Thoracic aorta (tissue), 2 donors: ENCODE measurements around the gene DNAH12. TPM values are rescaled to one million over a fixed set of nuclear protein-coding genes. Genes with fewer than 3 reads are reported as not detected.

Experiments
- ATAC-seq: fragments of 150-250 bp; one replicate; pipeline ENCODE4 v1.8.0; 2017; ENCODE audit warnings: low read depth; ENCODE audit not compliant: insufficient number of reproducible peaks, low FRiP score
- DNase-seq: peaks from one replicate; pipeline ENCODE4 v3.0.0-alpha.2; 2020; ENCODE audit warnings: low spot score
- H3K27ac ChIP-seq, 2 donors: fragments of 200-600 bp; sonication (generic); 1 replicate in 1 of 2; 2 replicates in 1 of 2; pipeline ENCODE4 v1.5.1; 2016; ENCODE audit warnings: mild to moderate bottlenecking in 2 of 2, moderate library complexity in 2 of 2
- H3K27me3 ChIP-seq: fragments of 200-600 bp; sonication (generic); replicated peaks from 2 replicates; pipeline ENCODE4 v1.6.0; 2016; ENCODE audit warnings: mild to moderate bottlenecking; ENCODE audit not compliant: insufficient read depth
- H3K36me3 ChIP-seq: fragments of 200-600 bp; sonication (generic); one replicate; pipeline ENCODE4 v1.5.1; 2016
- H3K4me1 ChIP-seq, 2 donors: fragments of 200-600 bp; sonication (generic); 1 replicate in 1 of 2; 2 replicates in 1 of 2; pipeline versions ENCODE4 v1.5.1 to v1.6.0; 2016; ENCODE audit warnings: low read depth in 2 of 2, mild to moderate bottlenecking in 1 of 2; ENCODE audit not compliant: control insufficient read depth in 1 of 2
- H3K4me3 ChIP-seq: fragments of 200-600 bp; sonication (generic); 2 replicates; pipeline ENCODE4 v1.5.1; 2016; ENCODE audit warnings: mild to moderate bottlenecking
- H3K9me3 ChIP-seq: fragments of 200-600 bp; sonication (generic); 2 replicates; pipeline ENCODE4 v1.5.1; 2016
- total RNA-seq, 2 donors: library from RNA; depleted of rRNA; stranded (reverse); fragments of >200 nt; gene quantifications; one replicate each; pipeline versions ENCODE4 v1.1.0 to v1.2.3, GENCODE V29; 2016
- TF ChIP-seq, protein P1 (sequence below): fragments of 200-600 bp; sonication (generic); IDR thresholded peaks from one replicate; pipeline ENCODE4 v1.5.1; 2019; ENCODE audit warnings: antibody characterized with exemption

Gene DNAH12
- total RNA-seq, 2 donors from 2014 or later: 0.14 to 0.95 TPM

GRCh38 chr3:57402675-57403074, 141.5 kb downstream of the DNAH12 start:
- DNase-seq (no peak), ATAC-seq (no peak)
- Histone ChIP-seq H3K27me3 (no peaks in the 10 kb centered on the region), H3K9me3 (no peaks in the 10 kb centered on the region), H3K4me3 (no peak overlapping the region), H3K27ac (no peak overlapping the region), H3K36me3 (no peaks in the 10 kb centered on the region), H3K4me1 (no peaks in the 10 kb centered on the region)
- TF ChIP-seq, protein P1, sequence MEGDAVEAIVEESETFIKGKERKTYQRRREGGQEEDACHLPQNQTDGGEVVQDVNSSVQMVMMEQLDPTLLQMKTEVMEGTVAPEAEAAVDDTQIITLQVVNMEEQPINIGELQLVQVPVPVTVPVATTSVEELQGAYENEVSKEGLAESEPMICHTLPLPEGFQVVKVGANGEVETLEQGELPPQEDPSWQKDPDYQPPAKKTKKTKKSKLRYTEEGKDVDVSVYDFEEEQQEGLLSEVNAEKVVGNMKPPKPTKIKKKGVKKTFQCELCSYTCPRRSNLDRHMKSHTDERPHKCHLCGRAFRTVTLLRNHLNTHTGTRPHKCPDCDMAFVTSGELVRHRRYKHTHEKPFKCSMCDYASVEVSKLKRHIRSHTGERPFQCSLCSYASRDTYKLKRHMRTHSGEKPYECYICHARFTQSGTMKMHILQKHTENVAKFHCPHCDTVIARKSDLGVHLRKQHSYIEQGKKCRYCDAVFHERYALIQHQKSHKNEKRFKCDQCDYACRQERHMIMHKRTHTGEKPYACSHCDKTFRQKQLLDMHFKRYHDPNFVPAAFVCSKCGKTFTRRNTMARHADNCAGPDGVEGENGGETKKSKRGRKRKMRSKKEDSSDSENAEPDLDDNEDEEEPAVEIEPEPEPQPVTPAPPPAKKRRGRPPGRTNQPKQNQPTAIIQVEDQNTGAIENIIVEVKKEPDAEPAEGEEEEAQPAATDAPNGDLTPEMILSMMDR: no peak

DNA sequence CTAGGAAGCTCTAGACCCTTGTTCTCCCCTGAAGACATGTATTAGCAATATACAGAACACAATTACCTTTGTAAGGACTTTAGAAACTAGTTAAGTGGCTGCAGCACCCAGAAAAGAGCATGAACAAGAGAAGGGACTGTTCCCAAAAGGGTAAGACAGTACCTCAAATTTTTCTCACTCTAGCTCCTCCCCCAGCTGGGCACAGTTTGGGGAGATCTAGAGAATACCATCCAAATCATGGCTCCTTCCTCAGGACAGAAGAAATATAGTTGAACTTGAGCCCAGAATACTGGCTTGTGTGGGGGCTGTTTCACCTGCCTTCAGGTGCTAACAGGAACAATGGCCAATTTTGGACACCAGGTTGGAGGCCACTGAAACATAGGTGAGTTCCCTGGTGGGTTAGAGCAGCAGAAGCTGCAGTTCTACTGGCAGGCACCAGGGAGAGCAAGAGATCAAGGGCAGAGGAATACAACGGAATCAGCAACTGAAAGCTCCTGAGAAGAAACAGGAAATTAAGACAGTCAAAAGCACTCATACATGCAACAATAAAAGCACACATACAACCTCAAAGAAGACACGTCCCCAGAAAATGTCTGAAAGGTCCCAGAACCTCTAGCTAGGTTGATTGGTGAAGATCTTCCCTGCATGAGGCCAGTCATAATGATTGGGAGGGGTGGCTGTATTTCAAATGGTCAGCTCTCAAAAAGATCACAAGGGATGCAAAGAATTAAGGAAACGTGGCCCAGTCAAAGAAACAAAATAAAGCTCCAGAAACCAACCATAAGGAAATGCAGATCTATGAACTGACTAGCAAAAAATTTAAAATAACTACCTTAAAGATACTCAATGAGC, 146.7 kb downstream of the DNAH12 start:
- H3K27ac ChIP-seq: no peak overlapping the region
- H3K27me3 ChIP-seq: no peaks in the 10 kb centered on the region
- TF ChIP-seq, protein P1: peak; percentile 43
- H3K4me1 ChIP-seq: no peaks in the 10 kb centered on the region
- DNase-seq (no peak), ATAC-seq (no peak)
- no peaks in the 10 kb centered on the region for H3K36me3 ChIP-seq
- no peaks in the 10 kb centered on the region for H3K9me3 ChIP-seq
- no peak overlapping the region for H3K4me3 ChIP-seq

- H3K4me3 ChIP-seq: no peak overlapping the region
- no peak overlapping the region for H3K27ac ChIP-seq
- DNase-seq: no peak
- H3K4me1 ChIP-seq: no peaks in the 10 kb centered on the region
- TF ChIP-seq, protein P1: no peak
- no peaks in the 10 kb centered on the region for H3K9me3 ChIP-seq
- no peak for ATAC-seq
- no peaks in the 10 kb centered on the region for H3K27me3 ChIP-seq
- no peaks in the 10 kb centered on the region for H3K36me3 ChIP-seq
Observed at GRCh38 chr3:57393977-57394376, 150.2 kb downstream of the DNAH12 start.

DNA sequence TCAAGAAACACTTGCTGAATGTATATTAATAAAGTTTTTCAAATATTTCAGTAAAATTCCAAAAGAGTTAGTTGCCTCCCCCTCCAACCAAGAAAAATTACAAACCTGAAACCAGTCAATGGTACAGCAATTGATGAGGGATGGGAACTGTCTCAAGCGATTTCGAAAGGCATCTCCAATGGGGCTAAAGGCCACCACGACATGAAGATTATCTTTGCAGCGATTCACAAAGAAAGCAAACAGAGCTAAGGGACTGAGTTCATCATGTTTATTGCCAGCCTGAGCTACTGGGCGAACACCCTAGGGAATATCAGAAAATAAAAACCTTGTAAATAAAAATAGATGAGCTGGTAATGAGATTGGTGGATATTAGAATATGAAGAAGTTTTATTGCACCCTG, 152.4 kb downstream of the DNAH12 start:
- no peaks in the 10 kb centered on the region for H3K9me3 ChIP-seq
- no peak for ATAC-seq

GRCh38 chr3:57389271-57389670, 154.9 kb downstream of the DNAH12 start:
- TF ChIP-seq, protein P1: no peak

More for the DNA sequence above, 152.4 kb downstream of the DNAH12 start:
- no peaks in the 10 kb centered on the region for H3K27me3 ChIP-seq
- H3K4me3 ChIP-seq: no peak overlapping the region
- H3K36me3 ChIP-seq: no peaks in the 10 kb centered on the region
- no peak overlapping the region for H3K27ac ChIP-seq
- no peaks in the 10 kb centered on the region for H3K4me1 ChIP-seq
- TF ChIP-seq, protein P1: no peak
- DNase-seq: no peak

More at GRCh38 chr3:57389271-57389670, 154.9 kb downstream of the DNAH12 start:
- H3K4me1 ChIP-seq: no peaks in the 10 kb centered on the region
- H3K9me3 ChIP-seq: no peaks in the 10 kb centered on the region
- ATAC-seq: no peak
- DNase-seq: no peak
- H3K36me3 ChIP-seq: no peaks in the 10 kb centered on the region
- H3K27me3 ChIP-seq: no peaks in the 10 kb centered on the region
- H3K4me3 ChIP-seq: no peak overlapping the region
- H3K27ac ChIP-seq: no peak overlapping the region
